ENCODE data around the gene MB21D2. TPM values are rescaled to one million over a fixed set of nuclear protein-coding genes. Genes with fewer than 3 reads are reported as not detected.

The MB21D2 gene
- total RNA-seq, 1 experiment from 2014 or later: 19.7 TPM

GRCh38 chr3:192845526-192845855 lies 72.2 kb downstream of the MB21D2 start:
- no peak for DNase-seq (ENCODE audit: low spot score)
- H3K4me1 Mint-ChIP-seq: peaks cover 78% of the 10 kb centered on the region
- no peaks in the 10 kb centered on the region for H3K9me3 Mint-ChIP-seq
- H3K4me3 Mint-ChIP-seq: no peak overlapping the region
- ChIA-PET POLR2A (no interaction called here), CTCF (no interaction called here)
- no peaks in the 10 kb centered on the region for H3K27me3 Mint-ChIP-seq (ENCODE audit: low read depth)
- no peaks in the 10 kb centered on the region for H3K36me3 Mint-ChIP-seq
- TF ChIP-seq HMGA2 (CRISPR knock-in tag; IDR thresholded peaks at IDR 0.05) (no peak), ZSCAN18 (CRISPR knock-in tag; IDR thresholded peaks at IDR 0.05) (no peak), MLX (CRISPR knock-in tag; IDR thresholded peaks at IDR 0.05) (no peak), CDX4 (CRISPR knock-in tag; IDR thresholded peaks at IDR 0.05; ENCODE audit: borderline replicate concordance) (no peak), ESRRA (CRISPR knock-in tag; IDR thresholded peaks at IDR 0.05; ENCODE audit: borderline replicate concordance) (no peak), ELF4 (CRISPR knock-in tag; IDR thresholded peaks at IDR 0.05; ENCODE audit: low read depth) (no peak), ZBTB21 (CRISPR knock-in tag; IDR thresholded peaks at IDR 0.05; ENCODE audit: borderline replicate concordance) (no peak), E2F1 (CRISPR knock-in tag; IDR thresholded peaks at IDR 0.05) (no peak), SMAD4 (CRISPR knock-in tag; IDR thresholded peaks at IDR 0.05) (no peak), ZNF423 (CRISPR knock-in tag; IDR thresholded peaks at IDR 0.05) (no peak)
- TF ChIP-seq, protein P1, sequence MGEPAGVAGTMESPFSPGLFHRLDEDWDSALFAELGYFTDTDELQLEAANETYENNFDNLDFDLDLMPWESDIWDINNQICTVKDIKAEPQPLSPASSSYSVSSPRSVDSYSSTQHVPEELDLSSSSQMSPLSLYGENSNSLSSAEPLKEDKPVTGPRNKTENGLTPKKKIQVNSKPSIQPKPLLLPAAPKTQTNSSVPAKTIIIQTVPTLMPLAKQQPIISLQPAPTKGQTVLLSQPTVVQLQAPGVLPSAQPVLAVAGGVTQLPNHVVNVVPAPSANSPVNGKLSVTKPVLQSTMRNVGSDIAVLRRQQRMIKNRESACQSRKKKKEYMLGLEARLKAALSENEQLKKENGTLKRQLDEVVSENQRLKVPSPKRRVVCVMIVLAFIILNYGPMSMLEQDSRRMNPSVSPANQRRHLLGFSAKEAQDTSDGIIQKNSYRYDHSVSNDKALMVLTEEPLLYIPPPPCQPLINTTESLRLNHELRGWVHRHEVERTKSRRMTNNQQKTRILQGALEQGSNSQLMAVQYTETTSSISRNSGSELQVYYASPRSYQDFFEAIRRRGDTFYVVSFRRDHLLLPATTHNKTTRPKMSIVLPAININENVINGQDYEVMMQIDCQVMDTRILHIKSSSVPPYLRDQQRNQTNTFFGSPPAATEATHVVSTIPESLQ (CRISPR knock-in tag; IDR thresholded peaks at IDR 0.05): no peak
- TF ChIP-seq, protein P2, sequence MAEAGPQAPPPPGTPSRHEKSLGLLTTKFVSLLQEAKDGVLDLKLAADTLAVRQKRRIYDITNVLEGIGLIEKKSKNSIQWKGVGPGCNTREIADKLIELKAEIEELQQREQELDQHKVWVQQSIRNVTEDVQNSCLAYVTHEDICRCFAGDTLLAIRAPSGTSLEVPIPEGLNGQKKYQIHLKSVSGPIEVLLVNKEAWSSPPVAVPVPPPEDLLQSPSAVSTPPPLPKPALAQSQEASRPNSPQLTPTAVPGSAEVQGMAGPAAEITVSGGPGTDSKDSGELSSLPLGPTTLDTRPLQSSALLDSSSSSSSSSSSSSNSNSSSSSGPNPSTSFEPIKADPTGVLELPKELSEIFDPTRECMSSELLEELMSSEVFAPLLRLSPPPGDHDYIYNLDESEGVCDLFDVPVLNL (CRISPR knock-in tag; IDR thresholded peaks at IDR 0.05; ENCODE audit: borderline replicate concordance, low read depth): no peak
- ATAC-seq: no peak
- no peak overlapping the region for H3K27ac Mint-ChIP-seq

DNA sequence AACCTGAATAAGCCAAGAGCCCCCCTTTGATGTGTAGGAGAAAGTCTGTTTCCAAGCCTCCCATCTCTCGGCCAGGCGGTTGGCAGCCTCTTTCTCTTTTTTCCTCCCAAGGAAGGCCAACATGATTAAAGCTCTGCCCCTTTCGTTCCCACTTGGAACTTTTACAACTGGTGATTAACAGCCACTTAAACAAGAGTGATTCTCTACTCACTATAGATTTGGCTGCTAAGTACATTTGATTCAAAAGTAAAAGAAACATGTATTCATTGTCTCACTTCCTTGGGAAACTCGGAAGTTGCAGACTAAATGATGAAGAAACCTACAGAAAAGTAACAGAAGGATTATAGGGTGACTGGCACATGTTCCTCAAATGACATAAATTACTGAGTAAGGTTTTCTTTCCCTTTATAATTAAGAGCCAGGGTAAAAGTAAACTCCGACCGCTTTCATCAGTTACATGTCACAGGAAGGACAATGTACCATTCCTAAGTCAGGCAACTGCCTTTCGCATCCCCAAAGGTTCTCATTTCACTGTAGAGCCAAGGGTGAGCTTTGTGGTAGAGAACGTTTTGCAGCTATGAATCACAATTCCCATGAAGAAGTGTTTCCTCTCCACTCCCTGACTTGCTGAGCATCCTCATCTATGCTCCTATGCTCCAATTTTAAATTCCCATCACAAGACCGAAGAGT lies 72.7 kb downstream of the MB21D2 start:
- peaks cover 79% of the 10 kb centered on the region for H3K4me1 Mint-ChIP-seq
- no peak overlapping the region for H3K4me3 Mint-ChIP-seq
- no peak for TF ChIP-seq ZNF425 (CRISPR knock-in tag; conservative IDR thresholded peaks at IDR 0.05)
- TF ChIP-seq SOX15 (CRISPR knock-in tag; IDR thresholded peaks at IDR 0.05): no peak
- TF ChIP-seq, protein P3, sequence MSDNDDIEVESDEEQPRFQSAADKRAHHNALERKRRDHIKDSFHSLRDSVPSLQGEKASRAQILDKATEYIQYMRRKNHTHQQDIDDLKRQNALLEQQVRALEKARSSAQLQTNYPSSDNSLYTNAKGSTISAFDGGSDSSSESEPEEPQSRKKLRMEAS (CRISPR knock-in tag; IDR thresholded peaks at IDR 0.05): no peak
- no peaks in the 10 kb centered on the region for H3K9me3 Mint-ChIP-seq
- ATAC-seq (no peak), DNase-seq (ENCODE audit: low spot score) (no peak)
- H3K27me3 Mint-ChIP-seq (ENCODE audit: low read depth): no peaks in the 10 kb centered on the region
- no peak overlapping the region for H3K27ac Mint-ChIP-seq
- POLR2A ChIA-PET: no interaction called here
- CTCF ChIA-PET: no interaction called here
- no peaks in the 10 kb centered on the region for H3K36me3 Mint-ChIP-seq

All from WTC11 (cell line).